Vagina (tissue), 2 donors: ENCODE measurements around the gene AGBL4.

Experiments used
- CTCF ChIP-seq, 3 experiments: fragments of 450-650 bp in 2 of 3; fragments of 200-600 bp in 1 of 3; sonication (generic) in 1 of 3; IDR thresholded peaks; one replicate each; pipeline ENCODE4 v1.5.1; 2017 to 2019; ENCODE audit warnings: antibody characterized with exemption in 3 of 3, mild to moderate bottlenecking in 2 of 3, moderate library complexity in 2 of 3
- POLR2A ChIP-seq, 2 donors: fragments of 450-650 bp; IDR thresholded peaks; one replicate each; pipeline ENCODE4 v1.6.1; 2017; ENCODE audit warnings: antibody characterized with exemption in 2 of 2, mild to moderate bottlenecking in 2 of 2, moderate library complexity in 2 of 2

GRCh38 chr1:48725341-48726046, 1298.3 kb downstream of the AGBL4 start:
- TF ChIP-seq CTCF (IDR thresholded peaks at IDR 0.05) (no peak), POLR2A (IDR thresholded peaks at IDR 0.05) (no peak)
